Glutamatergic neuron (in vitro differentiated cells): Measurements from ENCODE around the gene BMPR2. TPM values are rescaled to one million over a fixed set of nuclear protein-coding genes. Genes with fewer than 3 reads are reported as not detected.

ENCODE experiments used
- DNase-seq: peaks from one replicate; pipeline ENCODE4 v3.0.0; 2022
- H3K27ac Mint-ChIP-seq: one replicate; pipeline ENCODE4 v1.8.0; 2020; ENCODE audit warnings: mild to moderate bottlenecking, mixed read lengths, inconsistent platforms; ENCODE audit not compliant: unreplicated experiment
- H3K27me3 Mint-ChIP-seq: one replicate; pipeline ENCODE4 v1.8.0; 2020; ENCODE audit warnings: mild to moderate bottlenecking, moderate library complexity, mixed read lengths, inconsistent platforms; ENCODE audit not compliant: unreplicated experiment
- H3K36me3 Mint-ChIP-seq: one replicate; pipeline ENCODE4 v1.8.0; 2020; ENCODE audit warnings: mild to moderate bottlenecking, mixed read lengths, inconsistent platforms; ENCODE audit not compliant: unreplicated experiment
- H3K4me1 Mint-ChIP-seq: one replicate; pipeline ENCODE4 v1.8.0; 2020; ENCODE audit warnings: mild to moderate bottlenecking, low read depth, mixed read lengths, inconsistent platforms; ENCODE audit not compliant: unreplicated experiment
- H3K4me3 Mint-ChIP-seq: one replicate; pipeline ENCODE4 v1.8.0; 2020; ENCODE audit warnings: mild to moderate bottlenecking, mixed read lengths, inconsistent platforms; ENCODE audit not compliant: unreplicated experiment
- H3K9me3 Mint-ChIP-seq: one replicate; pipeline ENCODE4 v1.8.0; 2020; ENCODE audit warnings: mild to moderate bottlenecking, moderate library complexity, mixed read lengths, inconsistent platforms; ENCODE audit not compliant: unreplicated experiment
- total RNA-seq: library from RNA; stranded (reverse); fragmentation: NEBNext Ultra II Directional; extraction: Animal tissue kit (Norgen Biotek cat#: 25700); gene quantifications from one replicate; pipeline ENCODE4 v1.2.1, GENCODE V29; 2021; ENCODE audit not compliant: unreplicated experiment
- TF ChIP-seq, protein P1 (sequence below): fragments of 200-600 bp; sonication (generic); IDR thresholded peaks from one replicate; pipeline ENCODE4 v1.5.0; 2021; ENCODE audit not compliant: partially characterized antibody, unreplicated experiment

The BMPR2 gene
- total RNA-seq, 1 donor from 2014 or later, result 95.0 TPM

DNA sequence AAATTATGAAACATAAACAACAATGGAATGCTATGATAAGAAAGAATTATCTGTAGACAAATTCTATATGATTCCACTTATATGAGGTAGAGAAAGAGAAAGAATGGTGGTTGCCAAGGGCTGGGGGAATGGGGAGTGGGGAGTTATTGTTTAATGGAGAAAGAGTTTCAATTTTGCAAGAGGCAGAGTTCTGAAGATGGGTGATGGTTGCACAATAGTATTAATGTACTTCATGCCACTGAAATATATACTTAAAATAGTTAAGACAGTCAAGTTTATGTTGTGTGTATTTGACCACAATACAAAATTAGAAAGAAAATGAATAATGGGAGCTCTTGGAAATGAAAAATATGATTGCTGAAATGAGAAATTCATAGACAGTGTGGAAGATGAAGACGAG lies 236.0 kb downstream of the BMPR2 start:
- no peaks in the 10 kb centered on the region for H3K27me3 Mint-ChIP-seq
- no peaks in the 10 kb centered on the region for H3K36me3 Mint-ChIP-seq
- H3K9me3 Mint-ChIP-seq, result no peaks in the 10 kb centered on the region
- no peak overlapping the region for H3K27ac Mint-ChIP-seq
- TF ChIP-seq, protein P1, sequence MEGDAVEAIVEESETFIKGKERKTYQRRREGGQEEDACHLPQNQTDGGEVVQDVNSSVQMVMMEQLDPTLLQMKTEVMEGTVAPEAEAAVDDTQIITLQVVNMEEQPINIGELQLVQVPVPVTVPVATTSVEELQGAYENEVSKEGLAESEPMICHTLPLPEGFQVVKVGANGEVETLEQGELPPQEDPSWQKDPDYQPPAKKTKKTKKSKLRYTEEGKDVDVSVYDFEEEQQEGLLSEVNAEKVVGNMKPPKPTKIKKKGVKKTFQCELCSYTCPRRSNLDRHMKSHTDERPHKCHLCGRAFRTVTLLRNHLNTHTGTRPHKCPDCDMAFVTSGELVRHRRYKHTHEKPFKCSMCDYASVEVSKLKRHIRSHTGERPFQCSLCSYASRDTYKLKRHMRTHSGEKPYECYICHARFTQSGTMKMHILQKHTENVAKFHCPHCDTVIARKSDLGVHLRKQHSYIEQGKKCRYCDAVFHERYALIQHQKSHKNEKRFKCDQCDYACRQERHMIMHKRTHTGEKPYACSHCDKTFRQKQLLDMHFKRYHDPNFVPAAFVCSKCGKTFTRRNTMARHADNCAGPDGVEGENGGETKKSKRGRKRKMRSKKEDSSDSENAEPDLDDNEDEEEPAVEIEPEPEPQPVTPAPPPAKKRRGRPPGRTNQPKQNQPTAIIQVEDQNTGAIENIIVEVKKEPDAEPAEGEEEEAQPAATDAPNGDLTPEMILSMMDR, result no peak
- DNase-seq, result no peak
- no peaks in the 10 kb centered on the region for H3K4me1 Mint-ChIP-seq
- H3K4me3 Mint-ChIP-seq, result no peak overlapping the region

GRCh38 chr2:202613479-202613878 lies 237.4 kb downstream of the BMPR2 start:
- Mint-ChIP-seq H3K27ac (no peak overlapping the region), H3K36me3 (no peaks in the 10 kb centered on the region), H3K4me3 (no peak overlapping the region), H3K9me3 (no peaks in the 10 kb centered on the region), H3K4me1 (no peaks in the 10 kb centered on the region), H3K27me3 (no peaks in the 10 kb centered on the region)
- TF ChIP-seq, protein P1, result no peak
- no peak for DNase-seq

Other genes with a start within 250 kb of the BMPR2 start
- 111 TPM for gene SUMO1, start 137.7 kb upstream of the BMPR2 start, total RNA-seq
- gene NOP58, start 110.6 kb upstream of the BMPR2 start, total RNA-seq, result 49.6 TPM